ENCODE data around the gene MCTP1.

GRCh38 chr5:94693845-94694370 lies 591.0 kb downstream of the MCTP1 start:
- TF ChIP-seq CTCF (IDR thresholded peaks at IDR 0.05) = no peak
- no peak for TF ChIP-seq POLR2AphosphoS5 (IDR thresholded peaks at IDR 0.05)
